Endodermal cell (in vitro differentiated cells): ENCODE measurements around the gene NINJ2. TPM values are rescaled to one million over a fixed set of nuclear protein-coding genes. Genes with fewer than 3 reads are reported as not detected.

Experiments
- DNase-seq: peaks from one replicate; pipeline ENCODE4 v3.0.0-alpha.2; 2017
- H3K27ac ChIP-seq: 2 replicates; pipeline ENCODE4 v1.5.1; 2013; ENCODE audit warnings: mild to moderate bottlenecking, low read depth, low read length, moderate library complexity
- H3K27me3 ChIP-seq: 2 replicates; pipeline ENCODE4 v1.6.1; 2013; ENCODE audit warnings: mild to moderate bottlenecking, low read length, moderate library complexity; ENCODE audit not compliant: insufficient read depth, control insufficient read depth, poor library complexity, severe bottlenecking
- H3K36me3 ChIP-seq: 2 replicates; pipeline ENCODE4 v1.7.0; 2013; ENCODE audit warnings: mild to moderate bottlenecking, low read length, moderate library complexity; ENCODE audit not compliant: control insufficient read depth, insufficient read depth
- H3K4me1 ChIP-seq: one replicate; pipeline ENCODE4 v1.7.0; 2013; ENCODE audit warnings: low read length; ENCODE audit not compliant: control insufficient read depth, insufficient read depth
- H3K4me3 ChIP-seq: 2 replicates; pipeline ENCODE4 v1.5.1; 2013; ENCODE audit warnings: mild to moderate bottlenecking, low read length, moderate library complexity
- H3K9ac ChIP-seq: 2 replicates; pipeline ENCODE4 v1.6.1; 2013; ENCODE audit warnings: mild to moderate bottlenecking, low read length, moderate library complexity; ENCODE audit not compliant: poor library complexity, severe bottlenecking; ENCODE audit errors: extremely low read depth
- H3K9me3 ChIP-seq: 2 replicates; pipeline ENCODE4 v1.6.1; 2013; ENCODE audit warnings: mild to moderate bottlenecking, low read length, moderate library complexity; ENCODE audit not compliant: control insufficient read depth
- H3K27ac Mint-ChIP-seq: 2 replicates; pipeline ENCODE4 v1.8.0; 2020; ENCODE audit warnings: mixed read lengths
- H3K27me3 Mint-ChIP-seq: 2 replicates; pipeline ENCODE4 v1.8.0; 2021; ENCODE audit warnings: mild to moderate bottlenecking, mixed read lengths; ENCODE audit not compliant: insufficient read depth
- H3K36me3 Mint-ChIP-seq: 2 replicates; pipeline ENCODE4 v1.8.0; 2020; ENCODE audit warnings: low read depth, mixed read lengths
- H3K4me1 Mint-ChIP-seq: 2 replicates; pipeline ENCODE4 v1.8.0; 2020; ENCODE audit warnings: mixed read lengths
- H3K4me3 Mint-ChIP-seq: 2 replicates; pipeline ENCODE4 v1.8.0; 2020; ENCODE audit warnings: mild to moderate bottlenecking, moderate library complexity, mixed read lengths
- H3K9me3 Mint-ChIP-seq: 2 replicates; pipeline ENCODE4 v1.8.0; 2020; ENCODE audit warnings: mild to moderate bottlenecking, mixed read lengths
- WGBS, 2 experiments: methylation state at CpG; one replicate each; pipeline versions ENCODE4 v1.1.5 to v1.1.7; 2013; ENCODE audit warnings: missing lambda C conversion rate in 2 of 2, mixed read lengths in 1 of 2; ENCODE audit not compliant: insufficient coverage in 1 of 2, insufficient read length in 1 of 2; 5-methylcytosine and 5-hydroxymethylcytosine counted together
- total RNA-seq, 2 donors: library from RNA; stranded (reverse); fragmentation: NEBNext Ultra II Directional in 1 of 2; extraction: Animal tissue kit (Norgen Biotek cat#: 25700) in 1 of 2; gene quantifications; 2 replicates in 1 of 2; 3 replicates in 1 of 2; pipeline ENCODE4 v1.2.1, GENCODE V29; 2021
- TF ChIP-seq, protein P1 (sequence below): fragments of 200-600 bp; sonication (generic); conservative IDR thresholded peaks from 2 replicates; pipeline ENCODE4 v1.5.0; 2021; ENCODE audit warnings: antibody characterized with exemption, mild to moderate bottlenecking

Gene NINJ2
- total RNA-seq, 2 donors from 2014 or later = 0.73 to 5.1 TPM

DNA sequence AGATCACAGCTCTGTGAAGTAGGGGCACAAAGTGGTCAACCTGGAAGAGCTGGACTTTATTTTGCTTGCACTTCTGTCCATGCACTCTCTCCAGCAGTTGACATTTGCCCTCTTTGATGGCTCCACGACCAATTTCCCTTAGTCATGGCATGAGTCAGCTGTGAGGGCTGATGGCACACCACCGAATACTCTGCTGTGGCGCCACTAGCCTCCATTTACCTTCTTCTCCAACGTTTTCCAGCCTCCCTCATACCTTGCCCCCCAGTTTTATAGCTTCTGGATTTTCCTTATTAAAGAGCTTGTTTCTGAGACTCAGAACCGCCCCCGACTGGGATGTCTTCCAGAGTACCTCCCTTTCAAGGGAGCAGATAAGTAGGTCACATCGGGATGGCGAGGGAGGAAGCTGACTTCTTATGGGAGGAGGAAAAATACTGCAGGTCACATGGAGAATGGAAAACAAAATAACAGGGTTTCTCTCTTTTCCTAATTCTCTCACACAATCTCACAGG, 17.6 kb downstream of the NINJ2 start:
- H3K27me3 ChIP-seq = no peaks in the 10 kb centered on the region
- no peaks in the 10 kb centered on the region for H3K36me3 ChIP-seq
- no peak overlapping the region for H3K27ac ChIP-seq
- no peak overlapping the region for H3K4me3 ChIP-seq
- Mint-ChIP-seq H3K4me3 (no peak overlapping the region), H3K27ac (no peak overlapping the region), H3K4me1 (peaks cover 14% of the 10 kb centered on the region), H3K27me3 (no peaks in the 10 kb centered on the region), H3K36me3 (peaks cover 3% of the 10 kb centered on the region), H3K9me3 (no peaks in the 10 kb centered on the region)
- no peak overlapping the region for H3K9ac ChIP-seq
- H3K9me3 ChIP-seq = no peaks in the 10 kb centered on the region
- H3K4me1 ChIP-seq = no peaks in the 10 kb centered on the region
- TF ChIP-seq, protein P1, sequence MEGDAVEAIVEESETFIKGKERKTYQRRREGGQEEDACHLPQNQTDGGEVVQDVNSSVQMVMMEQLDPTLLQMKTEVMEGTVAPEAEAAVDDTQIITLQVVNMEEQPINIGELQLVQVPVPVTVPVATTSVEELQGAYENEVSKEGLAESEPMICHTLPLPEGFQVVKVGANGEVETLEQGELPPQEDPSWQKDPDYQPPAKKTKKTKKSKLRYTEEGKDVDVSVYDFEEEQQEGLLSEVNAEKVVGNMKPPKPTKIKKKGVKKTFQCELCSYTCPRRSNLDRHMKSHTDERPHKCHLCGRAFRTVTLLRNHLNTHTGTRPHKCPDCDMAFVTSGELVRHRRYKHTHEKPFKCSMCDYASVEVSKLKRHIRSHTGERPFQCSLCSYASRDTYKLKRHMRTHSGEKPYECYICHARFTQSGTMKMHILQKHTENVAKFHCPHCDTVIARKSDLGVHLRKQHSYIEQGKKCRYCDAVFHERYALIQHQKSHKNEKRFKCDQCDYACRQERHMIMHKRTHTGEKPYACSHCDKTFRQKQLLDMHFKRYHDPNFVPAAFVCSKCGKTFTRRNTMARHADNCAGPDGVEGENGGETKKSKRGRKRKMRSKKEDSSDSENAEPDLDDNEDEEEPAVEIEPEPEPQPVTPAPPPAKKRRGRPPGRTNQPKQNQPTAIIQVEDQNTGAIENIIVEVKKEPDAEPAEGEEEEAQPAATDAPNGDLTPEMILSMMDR = no peak
- peak; percentile 42 for DNase-seq
- 75 to 87% methylated on average over 6 to 8 of the region's 8 CpGs for WGBS, 2 experiments

- no peaks in the 10 kb centered on the region for H3K36me3 ChIP-seq
- no peaks in the 10 kb centered on the region for H3K4me1 ChIP-seq
- H3K9ac ChIP-seq = no peak overlapping the region
- peaks cover 3% of the 10 kb centered on the region for H3K36me3 Mint-ChIP-seq
- H3K27me3 Mint-ChIP-seq = no peaks in the 10 kb centered on the region
- TF ChIP-seq, protein P1 = no peak
- DNase-seq = peak; percentile 29
- H3K4me1 Mint-ChIP-seq = peaks cover 19% of the 10 kb centered on the region
- H3K27ac Mint-ChIP-seq = no peak overlapping the region
- H3K27ac ChIP-seq = no peak overlapping the region
- H3K4me3 ChIP-seq = no peak overlapping the region
- H3K9me3 Mint-ChIP-seq = no peaks in the 10 kb centered on the region
- no peaks in the 10 kb centered on the region for H3K27me3 ChIP-seq
- H3K4me3 Mint-ChIP-seq = no peak overlapping the region
- H3K9me3 ChIP-seq = no peaks in the 10 kb centered on the region
- 89 to 97% methylated on average over 5 to 6 of the region's 6 CpGs for WGBS, 2 experiments
These were observed 18.3 kb downstream of the NINJ2 start for GRCh38 chr12:644818-645552.

- no peak overlapping the region for H3K4me3 Mint-ChIP-seq
- 96 to 98% methylated on average over 5 of the region's 6 CpGs for WGBS, 2 experiments
These were observed 19.0 kb downstream of the NINJ2 start for GRCh38 chr12:644303-644639.

More at GRCh38 chr12:644303-644639, 19.0 kb downstream of the NINJ2 start:
- peaks cover 21% of the 10 kb centered on the region for H3K4me1 Mint-ChIP-seq
- Histone ChIP-seq H3K9me3 (no peaks in the 10 kb centered on the region), H3K9ac (no peak overlapping the region), H3K27ac (no peak overlapping the region), H3K4me1 (no peaks in the 10 kb centered on the region), H3K36me3 (no peaks in the 10 kb centered on the region), H3K4me3 (no peak overlapping the region), H3K27me3 (no peaks in the 10 kb centered on the region)
- DNase-seq = peak; percentile 25
- TF ChIP-seq, protein P1 = no peak
- H3K27me3 Mint-ChIP-seq = no peaks in the 10 kb centered on the region
- no peaks in the 10 kb centered on the region for H3K9me3 Mint-ChIP-seq
- no peak overlapping the region for H3K27ac Mint-ChIP-seq
- peaks cover 3% of the 10 kb centered on the region for H3K36me3 Mint-ChIP-seq
